NCI-H1417 (cell line): ENCODE results near the gene IFNE.
"Not testable (repeated sequence)": the region's sequence is repeated elsewhere in the genome, so short reads cannot be mapped to it uniquely, and the experiment has no call there.

ENCODE experiments used
- DNase-seq, 3 experiments: peaks; one replicate each; lab custom pipeline; 2025; lab: John Stamatoyannopoulos, UW

The IFNE gene

DNA sequence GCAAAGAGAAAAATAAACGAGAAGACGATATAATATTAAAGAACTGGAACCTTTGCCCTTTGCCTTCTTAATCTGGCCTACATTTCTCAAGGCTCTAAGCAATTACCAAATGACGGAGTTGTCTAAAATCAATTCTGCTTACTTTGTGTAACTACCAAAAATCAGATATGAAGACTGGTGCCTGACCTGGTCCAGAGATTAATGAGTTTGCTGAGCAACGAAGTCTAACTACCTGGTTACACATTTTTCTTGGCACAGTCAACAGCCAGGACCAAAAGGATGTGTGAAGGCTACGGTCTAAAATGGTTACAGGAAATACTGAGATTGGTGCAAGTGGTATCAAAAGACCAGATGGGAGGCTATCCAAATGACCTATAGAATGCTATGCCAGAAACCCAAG lies 17.8 kb upstream of the IFNE start:
- no peak for DNase-seq

GRCh38 chr9:21491756-21492155 lies 9.6 kb upstream of the IFNE start:
- no peak for DNase-seq

GRCh38 chr9:21481470-21482056 lies 550 bp downstream of the IFNE start:
- no peak for DNase-seq

DNA sequence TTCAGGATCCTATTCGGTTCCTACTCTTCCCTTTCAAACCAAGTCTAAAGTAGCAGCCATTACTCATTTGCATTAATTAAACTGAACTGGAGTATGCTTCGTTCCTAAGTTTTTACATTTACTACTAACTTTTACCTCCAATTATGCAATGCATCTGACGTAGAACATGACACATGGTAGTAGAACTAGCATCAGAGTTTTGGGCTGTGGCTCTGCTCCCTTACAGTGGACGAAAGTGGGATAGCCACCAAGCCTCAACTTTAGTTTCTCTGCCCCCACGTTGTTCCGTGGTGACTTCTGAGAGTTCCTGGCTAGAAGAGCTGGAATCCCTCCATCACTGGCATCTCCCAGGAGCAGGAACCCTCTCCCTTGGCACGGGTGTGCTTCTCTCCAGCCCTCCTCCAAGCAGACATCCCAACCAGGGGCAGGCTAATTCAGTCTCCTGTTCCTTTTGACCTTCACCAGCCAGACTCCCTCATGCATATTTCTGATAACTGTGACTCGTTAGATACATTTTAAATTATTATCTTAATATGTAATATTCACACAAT lies 2.9 kb downstream of the IFNE start:
- DNase-seq, result no peak

GRCh38 chr9:21477466-21477865 lies 4.6 kb downstream of the IFNE start:
- DNase-seq, result no peak

GRCh38 chr9:21473236-21473635 lies 8.9 kb downstream of the IFNE start:
- no peak for DNase-seq

GRCh38 chr9:21470126-21470525 lies 12.0 kb downstream of the IFNE start:
- DNase-seq, result no peak

DNA sequence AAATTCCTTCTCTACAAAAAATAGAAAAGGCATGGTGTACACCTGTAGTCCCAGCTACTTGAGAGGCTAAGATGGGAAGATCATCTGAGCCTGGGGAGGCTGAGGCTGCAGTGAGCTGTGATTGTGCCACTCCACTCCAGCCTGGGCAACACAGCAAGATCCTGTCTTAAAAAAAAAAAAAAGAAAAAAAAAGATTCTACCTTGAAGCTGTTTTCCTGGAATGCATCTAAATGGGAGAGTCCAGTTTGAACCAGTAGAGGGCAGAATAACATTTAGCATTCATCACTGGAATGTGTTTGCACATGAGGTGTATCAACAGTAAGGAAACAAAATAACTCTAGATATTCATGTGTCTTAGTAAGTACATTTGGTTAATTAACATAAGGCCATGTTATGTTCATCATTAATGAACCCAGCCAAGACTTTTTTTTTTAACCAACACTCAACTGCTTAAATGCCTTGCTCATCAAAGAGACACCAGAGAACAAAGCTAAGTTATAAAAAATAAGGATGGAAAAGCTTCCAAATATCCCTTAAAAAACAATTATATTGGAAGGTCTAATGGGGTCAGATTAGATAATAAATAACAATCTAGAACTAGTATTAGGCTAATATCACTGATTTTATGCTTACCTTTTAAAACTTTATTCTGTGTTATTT lies 16.1 kb downstream of the IFNE start:
- peak in 2 of 3 experiments; percentile 28 to 37 for DNase-seq

DNA sequence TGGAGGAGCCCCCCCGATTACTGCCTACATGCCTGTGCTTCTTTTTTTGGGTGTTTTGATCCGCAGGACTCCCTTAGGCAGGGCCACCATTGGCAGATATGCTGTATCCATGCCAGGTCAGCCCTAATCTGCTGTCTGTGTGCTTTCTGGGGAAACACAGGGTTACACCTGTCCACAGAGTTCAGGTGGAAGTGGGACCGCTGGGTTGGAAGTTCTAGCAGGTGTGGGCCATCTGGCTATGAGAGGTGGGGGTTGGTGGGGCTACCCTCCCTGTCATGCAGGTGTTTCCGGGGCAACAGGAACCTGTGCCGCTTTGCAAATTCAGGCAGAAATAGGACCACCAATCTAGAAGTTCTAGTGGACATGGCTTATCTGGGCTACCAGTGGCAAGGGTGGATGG lies 17.0 kb downstream of the IFNE start:
- no peak for DNase-seq

DNA sequence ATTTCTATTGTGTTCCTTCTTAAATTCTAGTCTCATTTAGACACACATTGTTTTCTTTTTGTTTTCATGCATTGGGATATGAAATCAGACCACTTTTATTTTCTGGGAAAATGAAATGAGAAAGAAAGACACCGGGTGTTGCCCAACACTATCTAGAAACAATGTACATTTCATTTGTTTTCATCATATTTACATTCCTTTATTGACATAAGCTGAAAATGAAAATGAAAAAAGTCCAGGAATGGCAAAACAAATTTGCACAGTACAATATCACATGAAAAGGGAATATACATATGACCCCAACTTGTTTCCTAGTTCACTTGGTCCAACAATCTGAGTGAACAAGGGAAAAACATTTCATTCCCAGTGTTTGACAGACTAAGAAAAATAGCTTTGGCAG lies 20.7 kb downstream of the IFNE start:
- DNase-seq, result no peak

DNA sequence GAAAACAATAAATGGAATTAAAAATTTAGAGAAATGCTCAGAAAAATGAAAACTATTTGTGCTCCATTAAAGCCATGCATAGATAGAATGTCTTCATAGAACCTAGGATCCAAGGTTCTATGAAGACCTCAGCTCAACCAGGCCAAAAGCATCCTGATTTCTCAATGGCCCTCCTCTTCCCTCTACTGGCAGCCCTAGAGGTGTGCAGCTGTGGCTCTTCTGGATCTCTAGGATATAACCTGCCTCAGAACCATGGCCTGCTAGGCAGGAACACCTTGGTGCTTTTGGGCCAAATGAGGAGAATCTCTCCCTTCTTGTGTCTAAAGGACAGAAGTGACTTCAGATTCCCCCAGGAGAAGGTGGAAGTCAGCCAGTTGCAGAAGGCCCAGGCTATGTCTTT lies 26.8 kb downstream of the IFNE start:
- peak in 1 of 3 experiments; percentile 1 for DNase-seq

GRCh38 chr9:21454149-21454548 lies 28.0 kb downstream of the IFNE start:
- DNase-seq, result no peak

- DNase-seq, result no peak
Measured at GRCh38 chr9:21452681-21453080, 29.4 kb downstream of the IFNE start.

- no peak for DNase-seq
Measured at GRCh38 chr9:21450733-21451394, 31.2 kb downstream of the IFNE start.

DNA sequence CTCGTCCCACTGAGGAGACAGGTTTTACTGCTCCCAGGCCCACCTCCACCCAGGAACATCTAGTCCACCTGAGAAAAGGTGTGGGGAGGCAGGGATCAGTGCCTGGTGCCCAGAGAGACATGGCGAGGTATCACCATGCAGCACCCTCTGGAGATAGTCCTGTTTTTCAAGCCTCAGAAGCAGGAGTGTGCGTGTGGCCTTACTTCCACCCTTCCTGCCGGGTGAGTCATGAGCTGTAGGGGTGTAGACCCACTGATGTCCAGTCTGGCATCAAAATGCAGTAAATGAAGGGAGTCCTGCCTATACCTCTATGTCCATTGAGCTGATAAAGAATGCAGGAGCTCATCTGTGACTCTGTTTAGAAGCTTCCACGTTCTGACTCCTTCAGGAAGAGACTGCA lies 32.8 kb downstream of the IFNE start:
- not testable (repeated sequence) for DNase-seq

DNA sequence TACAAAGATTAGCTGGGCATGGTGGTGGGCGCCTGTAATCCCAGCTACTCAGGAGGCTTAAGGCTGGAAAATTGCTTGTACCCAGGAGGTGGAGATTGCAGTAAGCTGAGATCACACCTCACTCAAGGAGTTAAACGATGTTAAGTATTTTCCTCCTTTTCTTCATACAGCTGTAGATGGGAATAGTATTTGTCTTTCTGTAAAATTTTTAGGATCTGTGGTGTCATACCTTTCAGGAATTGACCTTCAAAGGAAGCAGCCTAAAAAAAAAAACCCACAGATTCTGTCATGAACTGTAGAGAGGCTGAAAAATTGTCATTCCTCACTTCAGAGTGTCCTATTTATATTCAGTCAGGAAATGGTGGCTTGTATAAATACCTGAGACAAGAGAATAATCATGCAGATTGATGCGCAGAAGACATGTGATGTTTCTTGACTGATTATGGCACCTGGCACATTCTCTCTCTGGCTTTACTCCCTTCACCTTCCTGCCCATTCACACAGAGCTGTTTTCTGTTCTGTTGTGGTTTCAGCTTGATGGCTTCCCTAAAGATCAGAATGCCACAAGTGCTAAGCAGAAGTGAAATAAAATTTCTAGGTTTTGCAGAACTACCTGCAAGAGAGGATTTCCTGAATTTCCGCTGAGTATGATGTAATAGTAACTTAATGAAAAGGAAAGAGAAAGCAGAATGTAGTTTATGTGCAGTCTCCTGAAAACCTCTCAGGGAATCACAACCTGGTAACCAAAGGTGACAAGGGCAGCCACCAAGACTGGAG lies 38.1 kb downstream of the IFNE start:
- DNase-seq, result no peak

DNA sequence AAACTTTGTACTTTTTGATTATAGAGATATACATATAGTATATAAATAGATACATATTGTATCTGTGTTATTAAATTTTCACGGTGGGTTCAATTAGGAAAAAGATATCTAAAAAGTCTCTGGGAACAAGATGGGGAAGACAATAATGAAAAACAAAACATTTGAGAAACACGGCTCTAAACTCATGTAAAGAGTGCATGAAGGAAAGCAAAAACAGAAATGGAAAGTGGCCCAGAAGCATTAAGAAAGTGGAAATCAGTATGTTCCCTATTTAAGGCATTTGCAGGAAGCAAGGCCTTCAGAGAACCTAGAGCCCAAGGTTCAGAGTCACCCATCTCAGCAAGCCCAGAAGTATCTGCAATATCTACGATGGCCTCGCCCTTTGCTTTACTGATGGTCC lies 42.0 kb downstream of the IFNE start, which contains the start of gene IFNA1:
IFNA1 (plus strand) TSS at position 301 of the 400 bp plus-strand sequence; CDS start at position 370, 69 bp downstream.
- DNase-seq, result no peak

- DNase-seq, result not testable (repeated sequence)
Measured at GRCh38 chr9:21435015-21435383, 47.1 kb downstream of the IFNE start.

DNA sequence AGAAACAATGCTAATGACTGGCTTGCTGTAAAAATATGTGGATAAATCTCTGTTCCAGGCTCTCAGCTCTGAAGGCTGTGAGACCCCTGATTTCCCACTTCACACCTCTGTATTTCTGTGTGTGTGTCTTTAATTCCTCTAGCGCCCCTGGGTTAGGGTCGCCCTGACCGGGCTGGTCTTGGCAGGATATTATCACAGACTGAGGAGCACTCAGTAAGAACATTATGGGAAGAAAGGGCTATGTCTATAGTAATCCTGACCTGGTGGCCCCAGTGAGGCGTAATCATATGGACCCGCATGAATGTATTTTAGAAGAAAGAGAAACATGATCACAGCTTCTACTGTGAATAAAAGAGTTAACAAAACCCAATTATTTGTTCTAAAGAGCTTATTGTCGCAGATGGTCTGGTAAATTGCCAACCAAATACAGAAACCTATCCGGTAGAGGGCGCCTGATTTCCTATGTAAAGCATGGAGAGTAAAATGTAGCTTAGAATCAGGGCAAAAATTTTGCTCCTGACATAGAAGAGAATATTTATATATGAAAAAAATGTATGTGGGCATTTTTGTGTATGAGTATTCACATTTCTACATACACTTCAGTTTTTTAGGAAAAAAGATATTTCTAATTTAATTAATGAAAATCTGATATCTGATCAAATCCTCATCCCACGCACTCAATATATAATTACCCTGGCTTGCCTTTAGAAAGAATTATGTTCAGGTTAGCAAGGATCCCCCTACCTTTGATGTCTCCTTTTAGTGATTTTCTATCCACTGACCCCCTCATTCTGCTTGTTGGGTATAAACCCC lies 47.7 kb downstream of the IFNE start:
- peak; percentile 14 to 41 (median 32) for DNase-seq

GRCh38 chr9:21432672-21433425 lies 49.3 kb downstream of the IFNE start:
- no peak for DNase-seq
